K562 (cell line): ENCODE data around the gene NPC1L1. TPM values are rescaled to one million over a fixed set of nuclear protein-coding genes. Genes with fewer than 3 reads are reported as not detected.

Source experiments
- CBFB ChIP-seq: sonication (generic); formaldehyde crosslinking; IDR thresholded peaks from 2 replicates; pipeline ENCODE4 v1.4.0; 2020; ENCODE audit warnings: mild to moderate bottlenecking, missing genetic modification reagents
- CEBPB ChIP-seq: fragments of 450-650 bp; IDR thresholded peaks from 2 replicates; pipeline ENCODE4 v1.6.1; 2016; ENCODE audit warnings: missing genetic modification characterization, missing compliant biosample characterization
- CHD1 ChIP-seq: fragments of 200-600 bp; sonication (generic); IDR thresholded peaks from one replicate; pipeline ENCODE4 v1.6.1; 2012; ENCODE audit warnings: mild to moderate bottlenecking, moderate library complexity, low read length, inconsistent platforms
- E2F6 ChIP-seq, 2 experiments: IDR thresholded peaks; 2 replicates each; pipeline ENCODE4 v1.6.1; 2011; ENCODE audit warnings: borderline replicate concordance in 1 of 2, control low read depth in 1 of 2, low read depth in 1 of 2, low read length in 1 of 2, mild to moderate bottlenecking in 1 of 2, mixed read lengths in 1 of 2, moderate library complexity in 1 of 2; ENCODE audit not compliant: insufficient read depth in 1 of 2, insufficient read length in 1 of 2, poor library complexity in 1 of 2, severe bottlenecking in 1 of 2; ENCODE audit errors: extremely low read depth in 1 of 2
- ELF1 ChIP-seq: fragments of 200-800 bp; sonication (Bioruptor generic); IDR thresholded peaks from 2 replicates; pipeline ENCODE4 v1.6.1; 2016; ENCODE audit warnings: missing genetic modification characterization, missing compliant biosample characterization
- ETV6 ChIP-seq, 3 experiments: fragments of 150-350 bp in 1 of 3; sonication (generic) in 1 of 3; formaldehyde crosslinking in 1 of 3; IDR thresholded peaks; 2 replicates each; pipeline versions ENCODE4 v1.6.1 to v1.8.0; 2014 to 2022; ENCODE audit warnings: borderline replicate concordance in 2 of 3, low read depth in 2 of 3, antibody characterized with exemption in 1 of 3, low read length in 1 of 3, mild to moderate bottlenecking in 1 of 3, missing genetic modification reagents in 1 of 3
- MLLT1 ChIP-seq, 2 experiments: fragments of 450-650 bp; IDR thresholded peaks; 2 replicates each; pipeline ENCODE4 v1.6.1; 2016
- MYC ChIP-seq, 2 experiments: fragments of 250-450 bp in 1 of 2; sonication (Bioruptor Pico) in 1 of 2; IDR thresholded peaks; 2 replicates each; pipeline versions ENCODE4 v1.5.1 to v1.6.1; 2012 to 2021; ENCODE audit warnings: low read depth in 2 of 2, borderline replicate concordance in 1 of 2, improper control_type of control experiment in 1 of 2, low read length in 1 of 2, mild to moderate bottlenecking in 1 of 2, moderate library complexity in 1 of 2
- RFX7 ChIP-seq: fragments of 250-450 bp; sonication (Bioruptor Pico); IDR thresholded peaks from 2 replicates; pipeline ENCODE4 v1.5.1; 2021; ENCODE audit warnings: mild to moderate bottlenecking
- ZNF592 ChIP-seq: fragments of 450-650 bp; IDR thresholded peaks from 2 replicates; pipeline ENCODE4 v1.6.1; 2017; ENCODE audit warnings: antibody characterized with exemption, mild to moderate bottlenecking
- ZSCAN29 ChIP-seq: fragments of 450-650 bp; IDR thresholded peaks from 2 replicates; pipeline ENCODE4 v1.6.1; 2017
- polyA plus RNA-seq, 8 experiments: library from polyadenylated mRNA; depleted of rRNA in 4 of 8; stranded (reverse) in 5 of 8; unstranded in 3 of 8; fragments of >200 nt; fragmentation: Nextera tagmentation in 2 of 8; fragmentation: Illumina TruSeq in 1 of 8; extraction: Ambion mirVana in 2 of 8; extraction: Trizol in 1 of 8; gene quantifications; 2 replicates each; pipeline versions ENCODE4 v1.2.1 to v1.2.3, GENCODE V29; 2011 to 2014; ENCODE audit warnings: inconsistent platforms in 1 of 8, missing spikeins in 1 of 8
- total RNA-seq, 7 experiments: library from RNA; depleted of rRNA in 6 of 7; stranded (reverse); fragments of >200 nt in 6 of 7; fragmentation: Illumina TruSeq in 2 of 7; extraction: Trizol in 2 of 7; gene quantifications; 2 replicates each; pipeline versions ENCODE4 v1.2.1 to v1.2.3, GENCODE V29; 2011 to 2021; ENCODE audit warnings: low replicate concordance in 1 of 7
- TF ChIP-seq, protein P1 (sequence below): IDR thresholded peaks from 2 replicates; pipeline ENCODE4 v1.6.1; 2011; ENCODE audit warnings: borderline replicate concordance, low read depth, mild to moderate bottlenecking, moderate library complexity, low read length; ENCODE audit not compliant: insufficient read depth, poor library complexity, severe bottlenecking
- TF ChIP-seq, protein P2 (sequence below): fragments of 450-650 bp; formaldehyde crosslinking; IDR thresholded peaks from 2 replicates; pipeline ENCODE4 v1.4.0; 2020; ENCODE audit warnings: mild to moderate bottlenecking, moderate library complexity

Gene NPC1L1
- total and polyA plus RNA-seq, 9 of the 15 experiments (the other 6 are each of a cell fraction or from before 2014, with no cell fraction given), result 0.01 to 0.18 (median 0.07) TPM; not detected in 4

DNA sequence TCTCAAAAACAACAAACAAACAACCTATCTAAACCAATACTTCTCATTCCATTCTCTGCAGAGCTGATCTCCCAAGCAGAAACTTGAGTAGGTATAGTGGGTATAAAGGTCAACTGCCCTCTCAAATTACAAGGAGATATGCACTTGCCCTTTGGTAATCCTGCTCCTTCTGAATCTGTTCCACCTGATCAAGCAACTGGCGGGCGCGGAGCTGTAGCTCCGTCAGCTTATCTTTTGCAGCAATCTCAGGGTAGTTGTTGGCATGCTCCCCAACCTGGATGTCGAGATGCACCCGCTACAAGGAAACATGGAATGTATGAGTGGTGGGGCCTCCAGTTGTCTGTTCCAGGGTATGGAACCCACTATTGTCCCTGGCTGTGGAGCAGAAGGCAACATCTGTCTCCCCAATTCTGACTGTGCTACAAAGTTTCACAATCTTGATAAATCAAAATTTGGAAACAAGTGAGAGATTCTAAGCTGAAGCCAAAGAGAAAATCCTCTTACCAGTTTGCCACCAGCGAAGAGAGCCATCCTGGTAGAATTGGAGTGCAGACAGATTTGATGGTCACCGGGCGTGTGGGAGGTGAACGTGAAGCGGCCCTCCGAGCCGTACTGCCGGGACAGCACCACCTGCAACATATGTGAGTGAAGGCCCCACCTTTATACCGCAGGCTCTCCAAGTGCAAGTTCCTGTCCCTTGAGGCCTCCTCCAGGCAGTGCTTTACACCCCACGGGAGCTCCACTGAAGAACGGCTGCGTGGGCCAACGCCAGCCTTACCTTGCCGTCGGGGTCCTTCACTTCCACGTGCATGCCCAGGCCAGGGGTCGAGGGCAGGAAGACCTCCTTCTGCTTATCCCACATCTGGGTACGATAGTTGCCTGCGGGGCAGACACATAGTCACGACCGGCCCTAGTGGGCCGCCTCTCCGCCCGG is 40.1 kb upstream of the NPC1L1 start (continued):
- peak in 1 of 2 experiments; percentile 27 for TF ChIP-seq E2F6 (IDR thresholded peaks at IDR 0.05; ENCODE audit: borderline replicate concordance in 1 of 2, extremely low read depth in 1 of 2, insufficient read depth in 1 of 2, insufficient read length in 1 of 2, low read depth in 1 of 2, low read length in 1 of 2, poor library complexity in 1 of 2, severe bottlenecking in 1 of 2)
- no peak for TF ChIP-seq ELF1
- peak; percentile 37; the same call in 1 of the 2 replicates for TF ChIP-seq CEBPB
- TF ChIP-seq MLLT1 (IDR thresholded peaks at IDR 0.05), result no peak
- peak; percentile 75; the same call in 1 of the 2 replicates for TF ChIP-seq CBFB (CRISPR knock-in tag)
- TF ChIP-seq RFX7, result no peak
- no peak for TF ChIP-seq MYC (IDR thresholded peaks at IDR 0.05; ENCODE audit: low read depth, low read length)
- no peak for TF ChIP-seq MYC (CRISPR knock-in tag; IDR thresholded peaks at IDR 0.05; ENCODE audit: borderline replicate concordance, low read depth)
- TF ChIP-seq, protein P1, sequence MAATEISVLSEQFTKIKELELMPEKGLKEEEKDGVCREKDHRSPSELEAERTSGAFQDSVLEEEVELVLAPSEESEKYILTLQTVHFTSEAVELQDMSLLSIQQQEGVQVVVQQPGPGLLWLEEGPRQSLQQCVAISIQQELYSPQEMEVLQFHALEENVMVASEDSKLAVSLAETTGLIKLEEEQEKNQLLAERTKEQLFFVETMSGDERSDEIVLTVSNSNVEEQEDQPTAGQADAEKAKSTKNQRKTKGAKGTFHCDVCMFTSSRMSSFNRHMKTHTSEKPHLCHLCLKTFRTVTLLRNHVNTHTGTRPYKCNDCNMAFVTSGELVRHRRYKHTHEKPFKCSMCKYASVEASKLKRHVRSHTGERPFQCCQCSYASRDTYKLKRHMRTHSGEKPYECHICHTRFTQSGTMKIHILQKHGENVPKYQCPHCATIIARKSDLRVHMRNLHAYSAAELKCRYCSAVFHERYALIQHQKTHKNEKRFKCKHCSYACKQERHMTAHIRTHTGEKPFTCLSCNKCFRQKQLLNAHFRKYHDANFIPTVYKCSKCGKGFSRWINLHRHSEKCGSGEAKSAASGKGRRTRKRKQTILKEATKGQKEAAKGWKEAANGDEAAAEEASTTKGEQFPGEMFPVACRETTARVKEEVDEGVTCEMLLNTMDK, result no peak
- TF ChIP-seq ZNF592, result 0 out of 2 replicates have a peak, but pooled peaks have one; percentile 46
- no peak for TF ChIP-seq ETV6 (IDR thresholded peaks at IDR 0.05; ENCODE audit: borderline replicate concordance in 1 of 2, low read depth in 2 of 2, low read length in 1 of 2)
- TF ChIP-seq ETV6 (CRISPR knock-in tag; IDR thresholded peaks at IDR 0.05; ENCODE audit: borderline replicate concordance), result peak; percentile 31; the same call in 1 of the 2 replicates
- TF ChIP-seq, protein P2, sequence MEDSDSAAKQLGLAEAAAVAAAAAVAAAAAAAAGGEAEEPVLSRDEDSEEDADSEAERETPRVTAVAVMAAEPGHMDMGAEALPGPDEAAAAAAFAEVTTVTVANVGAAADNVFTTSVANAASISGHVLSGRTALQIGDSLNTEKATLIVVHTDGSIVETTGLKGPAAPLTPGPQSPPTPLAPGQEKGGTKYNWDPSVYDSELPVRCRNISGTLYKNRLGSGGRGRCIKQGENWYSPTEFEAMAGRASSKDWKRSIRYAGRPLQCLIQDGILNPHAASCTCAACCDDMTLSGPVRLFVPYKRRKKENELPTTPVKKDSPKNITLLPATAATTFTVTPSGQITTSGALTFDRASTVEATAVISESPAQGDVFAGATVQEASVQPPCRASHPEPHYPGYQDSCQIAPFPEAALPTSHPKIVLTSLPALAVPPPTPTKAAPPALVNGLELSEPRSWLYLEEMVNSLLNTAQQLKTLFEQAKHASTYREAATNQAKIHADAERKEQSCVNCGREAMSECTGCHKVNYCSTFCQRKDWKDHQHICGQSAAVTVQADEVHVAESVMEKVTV (CRISPR knock-in tag), result no peak
- TF ChIP-seq ZSCAN29, result no peak
- TF ChIP-seq CHD1, result peak; percentile 80
